Measurements from ENCODE around the gene PTPRN2.

Gene PTPRN2

DNA sequence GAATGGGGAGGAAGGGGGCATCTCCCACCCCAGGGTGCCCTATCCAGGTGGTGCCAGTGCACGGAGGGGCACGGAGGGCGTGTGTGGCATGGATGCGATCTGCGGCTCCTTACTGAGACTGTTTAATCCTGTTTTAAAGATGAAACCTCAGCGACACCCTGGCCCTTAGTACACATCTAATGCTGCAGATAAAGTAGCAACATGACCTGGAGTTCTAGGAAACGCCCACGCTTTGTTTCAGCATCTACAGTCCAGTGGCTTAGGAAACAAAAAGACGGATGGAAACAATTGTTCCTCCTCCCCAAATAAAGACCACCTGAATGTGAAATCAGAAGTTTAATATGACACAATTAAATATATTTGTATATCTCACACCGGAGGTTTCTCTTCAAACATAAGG lies 1048.9 kb downstream of the PTPRN2 start:
- DNase-seq (ENCODE audit: low read depth, low spot score): no peak
- no peak overlapping the region for H3K4me3 ChIP-seq (ENCODE audit: low read depth, low read length)
- POLR2A ChIA-PET: no interaction called here
- TF ChIP-seq, protein P1, sequence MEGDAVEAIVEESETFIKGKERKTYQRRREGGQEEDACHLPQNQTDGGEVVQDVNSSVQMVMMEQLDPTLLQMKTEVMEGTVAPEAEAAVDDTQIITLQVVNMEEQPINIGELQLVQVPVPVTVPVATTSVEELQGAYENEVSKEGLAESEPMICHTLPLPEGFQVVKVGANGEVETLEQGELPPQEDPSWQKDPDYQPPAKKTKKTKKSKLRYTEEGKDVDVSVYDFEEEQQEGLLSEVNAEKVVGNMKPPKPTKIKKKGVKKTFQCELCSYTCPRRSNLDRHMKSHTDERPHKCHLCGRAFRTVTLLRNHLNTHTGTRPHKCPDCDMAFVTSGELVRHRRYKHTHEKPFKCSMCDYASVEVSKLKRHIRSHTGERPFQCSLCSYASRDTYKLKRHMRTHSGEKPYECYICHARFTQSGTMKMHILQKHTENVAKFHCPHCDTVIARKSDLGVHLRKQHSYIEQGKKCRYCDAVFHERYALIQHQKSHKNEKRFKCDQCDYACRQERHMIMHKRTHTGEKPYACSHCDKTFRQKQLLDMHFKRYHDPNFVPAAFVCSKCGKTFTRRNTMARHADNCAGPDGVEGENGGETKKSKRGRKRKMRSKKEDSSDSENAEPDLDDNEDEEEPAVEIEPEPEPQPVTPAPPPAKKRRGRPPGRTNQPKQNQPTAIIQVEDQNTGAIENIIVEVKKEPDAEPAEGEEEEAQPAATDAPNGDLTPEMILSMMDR (IDR thresholded peaks at IDR 0.05; ENCODE audit: insufficient read depth, low read length, missing control alignments): no peak
- CTCF ChIA-PET: no interaction called here

DNA sequence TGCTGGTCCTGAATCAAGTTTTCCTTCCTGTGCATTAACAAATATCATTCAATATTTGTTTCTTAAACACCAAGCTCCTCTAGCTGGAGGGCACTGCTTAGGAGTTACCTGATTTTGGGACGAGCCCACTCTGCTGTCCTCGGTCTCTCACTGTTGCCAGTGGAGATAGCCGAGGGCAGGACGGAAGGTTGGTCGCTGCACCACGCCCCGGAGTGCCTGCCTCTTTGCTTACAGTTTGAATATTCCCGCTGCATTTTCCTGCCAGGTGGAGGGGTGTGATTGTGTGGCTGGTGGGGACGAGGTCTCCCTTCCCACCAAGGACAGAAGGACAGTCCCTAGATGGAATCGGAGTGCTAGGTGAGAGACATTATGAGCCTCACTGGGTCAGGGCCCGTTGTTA lies 1049.3 kb downstream of the PTPRN2 start:
- H3K4me3 ChIP-seq (ENCODE audit: low read depth, low read length): no peak overlapping the region
- TF ChIP-seq, protein P1 (IDR thresholded peaks at IDR 0.05; ENCODE audit: insufficient read depth, low read length, missing control alignments): no peak
- CTCF ChIA-PET: no interaction called here
- POLR2A ChIA-PET: no interaction called here
- no peak for DNase-seq (ENCODE audit: low read depth, low spot score)

DNA sequence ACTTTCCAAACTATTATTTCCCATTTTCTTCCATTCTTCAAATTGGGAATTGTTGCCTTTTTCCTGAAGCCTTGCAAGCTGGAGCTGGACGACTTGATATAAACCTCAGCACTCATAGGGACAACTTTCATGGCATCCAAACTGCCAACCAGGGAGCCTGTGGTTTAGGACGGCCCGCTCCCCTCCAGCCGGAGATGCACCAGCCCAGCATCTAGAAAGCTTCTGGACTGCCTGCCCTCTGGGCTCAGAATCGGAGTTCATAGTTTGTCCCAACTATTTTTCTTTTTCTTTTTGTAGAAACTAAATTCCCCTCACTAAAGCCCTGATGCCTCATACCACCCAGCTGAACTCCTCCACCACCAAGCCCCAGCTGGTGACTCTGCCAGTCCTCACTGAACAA lies 1050.6 kb downstream of the PTPRN2 start:
- no peak for DNase-seq (ENCODE audit: low read depth, low spot score)
- no peak overlapping the region for H3K4me3 ChIP-seq (ENCODE audit: low read depth, low read length)
- TF ChIP-seq, protein P1 (IDR thresholded peaks at IDR 0.05; ENCODE audit: insufficient read depth, low read length, missing control alignments): no peak
- ChIA-PET POLR2A (no interaction called here), CTCF (no interaction called here)

DNA sequence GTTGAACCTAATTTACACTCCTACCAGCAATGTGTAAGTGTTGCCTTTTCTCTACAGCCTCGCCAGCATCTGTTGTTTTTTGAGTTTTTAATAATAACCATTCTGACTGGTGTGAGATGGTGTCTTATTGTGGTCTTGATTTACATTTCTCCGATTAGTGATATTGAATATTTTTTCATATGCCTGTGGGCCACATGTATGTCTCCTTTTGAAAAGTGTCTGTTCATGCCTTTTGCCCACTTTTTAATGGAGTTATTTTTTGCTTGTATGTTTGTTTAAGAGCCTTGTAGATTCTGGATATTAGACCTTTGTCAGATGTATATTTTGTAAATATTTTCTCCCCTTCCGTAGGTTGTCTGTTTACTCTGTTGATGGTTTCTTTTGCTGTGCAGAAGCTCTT lies 1055.6 kb downstream of the PTPRN2 start:
- DNase-seq (ENCODE audit: low read depth, low spot score): no peak
- ChIA-PET POLR2A (no interaction called here), CTCF (no interaction called here)
- TF ChIP-seq, protein P1 (IDR thresholded peaks at IDR 0.05; ENCODE audit: insufficient read depth, low read length, missing control alignments): no peak
- no peak overlapping the region for H3K4me3 ChIP-seq (ENCODE audit: low read depth, low read length)

DNA sequence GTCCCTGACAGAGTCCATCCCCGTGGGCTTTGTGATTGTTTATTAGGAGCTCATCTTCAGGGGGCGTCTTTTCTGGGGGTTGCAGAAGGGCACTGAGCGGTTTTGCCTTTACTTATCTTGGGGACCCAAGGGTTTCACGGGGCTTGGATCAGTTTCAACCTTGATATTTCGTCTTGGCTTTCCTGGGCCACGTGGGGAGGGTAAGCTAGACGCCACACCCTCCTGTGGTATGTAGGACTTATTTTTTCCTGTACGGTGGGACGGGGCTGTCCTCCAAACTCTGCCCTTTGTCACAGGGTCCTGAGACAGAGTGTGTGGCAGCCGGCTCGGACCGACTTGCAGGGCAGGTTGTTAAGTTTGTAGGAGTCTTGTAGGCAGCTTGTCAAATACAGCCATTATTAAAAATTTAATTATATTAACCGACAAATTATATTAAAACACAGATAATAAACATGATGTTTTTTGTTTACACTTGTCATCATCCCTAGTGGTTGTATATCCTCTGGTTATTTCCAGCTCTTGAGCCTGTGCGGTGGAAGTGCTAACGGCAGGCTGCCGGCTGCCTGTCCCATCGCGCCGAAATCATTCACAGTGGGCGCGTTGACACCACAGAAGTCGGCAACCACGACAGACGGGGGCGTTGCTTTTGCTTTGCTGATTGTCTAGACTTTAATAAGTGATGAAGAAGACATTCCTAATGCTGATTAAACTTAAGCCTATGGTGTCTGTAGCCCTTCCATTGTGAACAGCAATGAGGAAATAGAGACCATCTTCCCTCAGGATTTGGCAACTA lies 1057.7 kb downstream of the PTPRN2 start:
- TF ChIP-seq, protein P1 (IDR thresholded peaks at IDR 0.05; ENCODE audit: insufficient read depth, low read length, missing control alignments): no peak
- no peak overlapping the region for H3K4me3 ChIP-seq (ENCODE audit: low read depth, low read length)
- ChIA-PET POLR2A (no interaction called here), CTCF (no interaction called here)
- no peak for DNase-seq (ENCODE audit: low read depth, low spot score)

DNA sequence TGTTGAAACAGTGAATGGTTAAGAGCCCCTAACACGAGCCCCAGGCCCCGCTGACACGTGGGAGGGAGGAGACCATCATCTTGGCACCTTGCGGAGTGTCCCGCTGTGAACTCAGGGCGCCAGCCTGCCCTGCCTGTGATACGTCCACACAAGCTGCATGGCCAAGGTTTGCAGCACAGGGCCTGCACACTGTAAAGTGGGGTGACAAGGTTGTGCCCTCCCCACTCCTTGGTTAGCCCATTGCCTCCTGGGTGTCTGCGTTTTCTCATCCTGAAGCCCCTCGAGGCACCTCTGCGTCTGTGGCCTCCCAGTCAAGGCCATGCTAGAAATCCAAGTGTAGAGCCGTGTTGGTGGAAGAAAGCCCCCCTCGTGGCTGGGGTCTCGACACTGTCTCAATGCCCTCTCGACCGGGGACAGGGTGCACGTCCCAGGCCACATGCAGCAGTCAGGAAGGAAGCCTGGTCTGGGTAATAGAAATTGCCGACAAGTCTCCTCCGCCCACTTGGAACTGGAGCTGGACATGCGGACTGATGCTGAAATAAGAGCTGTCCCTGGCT lies 1058.8 kb downstream of the PTPRN2 start:
- no peak overlapping the region for H3K4me3 ChIP-seq (ENCODE audit: low read depth, low read length)
- no peak for DNase-seq (ENCODE audit: low read depth, low spot score)
- CTCF ChIA-PET: no interaction called here
- POLR2A ChIA-PET: no interaction called here
- TF ChIP-seq, protein P1 (IDR thresholded peaks at IDR 0.05; ENCODE audit: insufficient read depth, low read length, missing control alignments): no peak

Data from AG04449 (cell line).